GM21528 (cell line): ENCODE measurements around the gene ANKRD27.
A peak's percentile ranks its signal among the peaks of the same experiment; 100 is the strongest.
"Not testable (repeated sequence)": the region's sequence is repeated elsewhere in the genome, so short reads cannot be mapped to it uniquely, and the experiment has no call there.

Experiments
- ATAC-seq: cut with Tn5 transposase; IDR thresholded peaks from one replicate; pipeline ENCODE4 v1.9.1; 2021; ENCODE audit warnings: mild to moderate bottlenecking, moderate library complexity; ENCODE audit not compliant: unreplicated experiment, low FRiP score

ANKRD27 gene

GRCh38 chr19:32674931-32675719 lies at the start of gene ANKRD27:
TSS of gene ANKRD27 (minus strand) at chr19:32675180. CDS start at chr19:32659015, 16,165 bp downstream.
- peak; percentile 95 for ATAC-seq

- no peak for ATAC-seq
Observed at GRCh38 chr19:32720936-32721250, 45.9 kb upstream of the ANKRD27 start.

- no peak for ATAC-seq
Observed at GRCh38 chr19:32720216-32720935, 45.4 kb upstream of the ANKRD27 start.

DNA sequence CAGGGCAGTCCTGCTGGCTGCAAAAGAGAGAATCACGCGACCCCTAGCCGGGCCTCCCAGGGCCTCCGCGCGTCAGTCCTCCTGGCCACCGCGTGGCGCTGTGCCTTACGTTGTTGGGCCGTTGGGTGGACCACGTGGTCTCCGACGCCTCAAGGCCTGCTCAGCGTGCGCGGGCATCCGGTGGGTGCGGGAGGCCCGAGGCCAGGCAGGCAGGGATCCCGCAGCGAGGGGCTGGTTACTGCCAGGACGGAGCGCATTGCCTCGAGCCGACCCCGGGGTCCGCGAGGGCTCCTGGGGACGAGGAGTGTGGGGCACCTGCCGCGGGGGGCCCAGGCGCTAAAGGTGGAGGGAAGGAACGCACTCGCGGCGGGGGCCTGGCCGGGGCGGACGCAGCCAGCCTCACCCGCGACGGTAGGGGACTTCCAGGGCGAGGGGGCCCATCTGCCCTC lies 44.7 kb upstream of the ANKRD27 start, which contains the start of gene TDRD12:
TSS of gene TDRD12 (plus strand) at position 157 of the 449 bp plus-strand sequence. CDS start 306 bp downstream, outside the sequence.
- no peak for ATAC-seq

GRCh38 chr19:32718286-32718685 lies 43.3 kb upstream of the ANKRD27 start:
- no peak for ATAC-seq

- ATAC-seq: no peak
Observed at GRCh38 chr19:32717496-32717895, 42.5 kb upstream of the ANKRD27 start.

DNA sequence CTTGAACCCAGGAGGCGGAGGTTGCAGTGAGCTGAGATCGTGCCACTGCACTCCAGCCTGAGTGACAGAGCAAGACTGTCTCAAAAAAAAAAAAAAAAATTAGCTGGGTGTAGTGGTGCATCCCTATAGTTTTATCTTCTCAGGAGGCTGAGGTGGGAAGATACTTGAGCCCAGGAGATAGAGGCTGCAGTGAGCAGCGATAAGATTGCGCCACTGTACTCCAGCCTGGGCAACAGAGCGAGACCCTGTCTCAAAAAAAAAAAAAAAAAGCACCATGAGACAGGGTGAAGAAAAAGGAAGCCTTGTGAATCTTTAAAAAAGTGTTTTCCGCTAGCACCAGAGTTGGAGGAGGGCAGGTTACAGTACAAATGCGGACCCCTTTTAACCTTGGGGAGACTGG lies 41.2 kb upstream of the ANKRD27 start:
- not testable (repeated sequence) for ATAC-seq

- ATAC-seq: no peak
Observed at GRCh38 chr19:32711747-32712146, 36.8 kb upstream of the ANKRD27 start.

DNA sequence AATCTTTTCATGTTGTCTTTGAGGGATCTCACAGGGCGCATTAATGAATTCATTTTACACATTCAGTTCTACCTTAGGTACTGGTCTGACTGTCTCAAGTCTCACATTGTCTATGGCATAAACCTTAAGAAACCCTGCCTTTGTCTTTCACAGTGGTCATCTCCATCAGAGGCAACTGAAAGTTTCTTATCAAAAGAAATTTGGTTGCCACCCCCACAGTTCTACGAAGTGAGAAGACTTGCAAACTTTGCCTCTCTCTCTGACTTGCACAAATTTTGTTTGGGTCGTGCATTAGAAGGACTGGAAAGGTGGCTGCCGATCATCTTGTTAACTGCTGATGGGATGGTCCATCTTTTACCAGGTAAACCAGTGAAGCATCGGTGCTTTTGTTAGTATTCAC lies 34.1 kb upstream of the ANKRD27 start:
- no peak for ATAC-seq

DNA sequence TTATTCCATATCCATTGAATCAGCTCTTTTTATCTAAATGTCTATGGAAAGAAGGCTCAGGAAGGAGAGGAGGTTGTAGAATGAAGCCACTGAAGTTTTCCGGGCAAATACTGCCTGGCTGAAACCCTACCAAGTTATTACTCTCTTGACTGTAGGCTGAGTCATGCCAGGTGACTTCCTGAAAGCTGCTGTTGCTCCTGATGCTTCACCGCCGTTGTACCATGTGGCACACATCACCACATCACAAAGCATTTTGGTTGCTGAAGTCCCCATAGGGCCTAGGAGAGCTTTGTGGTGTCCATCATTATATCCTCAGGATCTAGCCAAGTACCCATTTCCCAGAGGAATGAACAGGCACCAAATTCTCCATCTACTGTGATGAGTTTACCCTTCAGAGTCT lies 33.5 kb upstream of the ANKRD27 start:
- no peak for ATAC-seq

- not testable (repeated sequence) for ATAC-seq
Observed at GRCh38 chr19:32704006-32704405, 29.0 kb upstream of the ANKRD27 start.

- ATAC-seq: no peak
Observed at GRCh38 chr19:32702010-32702409, 27.0 kb upstream of the ANKRD27 start.

- not testable (repeated sequence) for ATAC-seq
Observed at GRCh38 chr19:32700129-32700528, 25.1 kb upstream of the ANKRD27 start.

GRCh38 chr19:32696771-32697170 lies 21.8 kb upstream of the ANKRD27 start:
- not testable (repeated sequence) for ATAC-seq

DNA sequence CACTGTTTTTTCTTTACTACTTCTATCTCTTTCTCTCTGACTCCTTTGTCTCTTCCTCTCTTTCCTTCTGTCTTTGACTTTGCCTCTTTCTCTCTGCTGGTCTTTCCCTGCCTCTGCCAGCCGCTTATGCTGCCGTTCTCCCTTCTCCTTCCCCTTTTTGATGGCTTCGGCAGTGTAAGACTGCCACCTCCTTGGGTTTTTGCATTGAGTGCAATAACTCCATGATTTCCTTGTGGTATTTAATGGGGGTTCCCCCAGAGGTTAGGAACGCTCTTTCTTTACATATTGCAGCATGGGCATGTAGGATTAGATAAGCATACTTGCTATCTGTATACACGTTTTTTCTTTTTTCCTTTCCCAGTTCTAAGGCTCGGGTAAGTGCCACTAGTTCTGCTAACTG lies 20.5 kb upstream of the ANKRD27 start:
- not testable (repeated sequence) for ATAC-seq

- not testable (repeated sequence) for ATAC-seq
Observed at GRCh38 chr19:32694851-32695250, 19.9 kb upstream of the ANKRD27 start.

GRCh38 chr19:32694316-32694715 lies 19.3 kb upstream of the ANKRD27 start:
- not testable (repeated sequence) for ATAC-seq

DNA sequence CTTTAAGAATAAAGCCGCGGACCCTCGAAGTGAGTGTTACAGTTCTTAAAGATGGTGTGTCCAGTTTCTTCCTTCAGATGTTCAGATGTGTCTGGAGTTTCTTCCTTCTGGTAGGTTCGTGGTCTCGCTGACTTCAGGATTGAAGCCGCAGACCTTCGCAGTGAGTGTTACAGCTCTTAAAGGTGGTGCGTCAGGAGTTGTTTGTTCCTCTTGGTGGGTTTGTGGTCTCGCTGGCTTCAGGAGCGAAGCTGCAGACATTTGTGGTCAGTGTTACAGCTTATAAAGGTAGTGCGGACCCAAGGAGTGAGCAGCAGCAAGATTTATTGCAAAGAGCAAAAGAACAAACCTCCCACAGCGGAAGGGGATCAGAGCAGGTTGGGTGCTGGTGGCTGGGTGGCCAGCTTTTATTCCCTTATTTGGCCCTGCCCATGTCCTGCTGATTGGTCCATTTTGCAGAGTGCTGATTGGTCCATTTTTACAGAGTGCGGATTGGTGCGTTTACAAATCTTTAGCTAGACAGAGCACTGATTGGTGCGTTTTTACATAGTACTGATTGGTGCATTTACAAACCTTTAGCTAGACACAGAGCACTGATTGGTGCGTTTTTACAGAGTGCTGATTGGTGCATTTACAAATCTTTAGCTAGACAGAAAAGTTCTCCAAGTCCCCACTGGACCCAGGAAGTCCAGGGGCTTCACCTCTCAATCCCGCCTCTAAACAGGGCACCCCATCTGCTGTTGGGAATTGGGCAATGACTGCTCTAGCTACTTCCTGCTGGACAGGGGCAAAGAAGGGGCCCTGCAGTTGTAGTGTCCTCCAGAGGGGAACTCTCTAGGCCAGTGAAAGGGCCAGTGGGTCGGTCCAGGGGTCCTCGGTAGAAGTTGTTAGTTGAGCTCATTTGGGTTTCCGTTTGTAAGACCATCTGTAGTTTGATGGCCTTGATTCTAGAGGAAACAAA lies 18.4 kb upstream of the ANKRD27 start:
- ATAC-seq: not testable (repeated sequence)

GRCh38 chr19:32692727-32693061 lies 17.7 kb upstream of the ANKRD27 start:
- no peak for ATAC-seq

DNA sequence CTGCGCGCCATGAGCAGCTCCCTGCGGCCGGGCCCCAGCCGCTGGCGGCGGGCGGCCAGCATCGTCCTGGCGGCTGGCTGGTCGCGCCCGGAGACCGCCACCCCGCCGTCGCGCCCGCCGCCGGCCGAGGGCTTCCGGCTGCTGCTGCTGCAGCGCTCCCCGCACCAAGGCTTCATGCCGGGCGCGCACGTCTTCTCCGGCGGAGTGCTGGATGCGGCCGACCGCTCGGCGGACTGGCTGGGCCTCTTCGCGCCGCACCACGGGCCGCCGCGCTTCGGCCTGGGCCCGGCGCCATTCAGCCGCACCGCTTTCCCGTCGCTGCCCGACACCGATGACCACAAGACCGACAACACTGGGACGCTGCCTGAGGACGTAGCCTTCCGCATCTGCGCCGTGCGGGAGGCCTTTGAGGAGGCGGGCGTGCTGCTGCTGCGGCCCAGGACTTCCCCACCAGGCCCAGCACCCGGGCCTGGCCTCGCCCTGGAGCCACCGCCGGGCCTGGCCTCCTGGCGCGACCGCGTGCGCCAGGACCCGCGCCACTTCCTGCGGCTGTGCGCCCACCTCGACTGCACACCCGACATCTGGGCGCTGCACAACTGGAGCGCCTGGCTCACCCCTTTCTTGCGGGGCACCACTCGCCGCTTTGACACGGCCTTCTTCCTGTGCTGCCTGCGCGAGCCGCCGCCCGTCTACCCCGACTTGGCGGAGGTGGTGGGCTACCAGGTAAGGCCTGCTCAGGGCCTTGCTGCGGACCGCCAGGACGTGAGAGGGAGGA lies 17.2 kb upstream of the ANKRD27 start:
- peak; percentile 54 for ATAC-seq
